GM21528 (cell line): ENCODE data around the gene DLG2.

ENCODE experiments used
- ATAC-seq: cut with Tn5 transposase; IDR thresholded peaks from one replicate; pipeline ENCODE4 v1.9.1; 2021; ENCODE audit warnings: mild to moderate bottlenecking, moderate library complexity; ENCODE audit not compliant: unreplicated experiment, low FRiP score

DLG2 gene

DNA sequence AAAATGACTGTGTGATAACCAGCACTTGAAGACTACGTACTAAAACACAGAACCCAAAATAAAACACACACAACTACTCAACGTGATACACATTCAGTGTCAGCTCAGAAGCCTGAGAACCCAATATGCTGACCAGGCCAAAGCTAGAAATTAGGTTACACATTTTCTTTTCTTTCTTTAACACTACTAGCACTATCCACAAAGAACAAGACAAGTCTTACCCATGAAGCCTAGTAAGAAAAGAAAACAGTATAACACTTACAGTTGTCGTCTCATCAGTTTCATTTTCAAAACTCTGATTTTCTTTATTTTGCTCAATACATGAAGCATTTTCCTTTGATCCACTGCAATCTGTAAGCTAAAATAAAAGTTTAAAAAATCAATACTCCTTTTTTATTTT, 472.9 kb downstream of the DLG2 start:
- no peak for ATAC-seq

DNA sequence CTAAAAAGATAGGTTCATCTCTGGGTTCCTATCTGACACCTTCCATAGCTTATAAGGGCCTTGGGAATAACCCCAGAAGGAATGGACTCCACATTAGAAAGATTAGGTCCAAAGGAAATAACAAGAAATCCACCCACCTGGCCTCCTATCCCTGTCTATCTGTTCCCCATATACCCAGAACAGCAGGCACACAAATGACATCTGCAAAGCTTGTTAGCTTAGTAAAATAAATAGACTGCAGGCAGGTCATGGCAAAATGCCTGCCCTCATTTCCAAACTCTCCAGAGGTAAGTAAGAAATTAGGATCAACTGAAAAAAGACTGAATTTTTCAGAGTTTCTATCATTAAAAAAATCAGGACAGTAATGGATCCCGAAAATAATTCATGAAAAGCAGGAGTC, 489.5 kb downstream of the DLG2 start:
- no peak for ATAC-seq

DNA sequence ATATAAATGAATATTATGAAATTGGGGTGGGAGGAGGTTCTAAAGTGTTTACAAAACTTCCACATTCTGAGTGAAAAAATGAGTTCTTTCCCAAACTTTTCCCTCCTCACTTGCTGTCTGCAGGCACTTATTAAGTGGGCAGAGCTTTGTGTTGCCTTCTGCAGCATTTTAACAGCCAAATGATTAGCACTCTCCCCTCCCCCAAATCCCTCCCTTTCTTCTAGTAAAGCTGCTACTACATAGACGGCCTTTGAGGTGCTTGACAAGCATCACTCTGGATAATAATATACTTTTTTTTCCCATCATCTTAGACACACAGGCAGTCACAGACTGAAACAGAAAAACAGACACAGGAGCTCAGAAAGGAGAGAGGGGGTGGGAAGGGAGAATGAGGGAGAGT, 493.5 kb downstream of the DLG2 start:
- ATAC-seq, result no peak

DNA sequence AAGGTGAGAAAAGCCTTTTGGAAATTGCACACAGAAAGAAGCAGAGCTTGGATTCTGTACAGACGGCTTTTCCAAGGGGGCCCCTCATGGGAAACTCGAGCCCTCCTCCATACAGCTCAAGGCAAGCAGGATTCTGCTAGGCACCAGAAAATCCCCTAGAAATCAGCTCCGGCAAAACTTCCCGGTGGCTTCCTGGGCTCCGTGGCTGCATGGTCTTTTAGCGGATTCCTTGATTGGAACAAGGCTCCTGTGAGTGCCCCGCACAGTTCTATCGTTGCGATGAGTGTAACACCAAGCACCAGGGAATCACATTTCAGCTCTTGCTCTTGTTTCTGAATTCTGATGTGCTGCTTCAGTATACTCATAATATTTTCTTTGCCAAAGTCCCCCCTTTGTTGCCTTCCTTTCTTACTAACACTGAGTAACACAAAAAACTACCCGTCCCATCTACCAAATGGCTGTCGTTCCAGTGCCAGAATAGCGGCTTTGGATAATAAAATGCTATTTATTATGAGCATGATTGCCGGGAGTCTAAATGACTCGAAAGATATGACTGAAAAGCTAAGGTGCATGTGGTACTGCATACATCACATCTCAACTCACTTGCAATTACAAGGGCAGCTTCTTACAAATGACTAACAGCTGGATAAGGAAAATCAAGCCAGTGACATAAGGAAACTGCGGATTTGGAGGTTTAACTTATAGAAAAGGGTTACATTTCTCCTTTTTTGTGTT, 494.1 kb downstream of the DLG2 start:
- ATAC-seq, result no peak

DNA sequence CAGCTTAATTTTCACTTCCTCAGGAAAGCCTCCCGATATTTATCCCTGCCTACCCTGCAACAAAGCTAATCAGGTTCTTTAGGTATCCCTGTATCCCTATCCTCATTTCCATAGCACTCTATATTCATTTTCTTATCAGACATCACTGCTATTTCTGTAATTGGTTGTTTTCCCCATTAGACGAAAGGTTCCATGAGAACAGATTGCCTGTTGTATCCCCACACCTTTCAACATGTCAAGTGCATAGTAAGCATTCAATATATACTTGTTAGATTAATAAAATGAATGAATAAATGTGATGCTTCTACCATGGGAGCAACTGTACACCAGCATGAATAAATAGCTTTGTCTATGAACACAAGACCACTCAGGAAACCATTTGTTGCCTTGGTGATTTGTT, 499.8 kb downstream of the DLG2 start:
- ATAC-seq, result no peak

DNA sequence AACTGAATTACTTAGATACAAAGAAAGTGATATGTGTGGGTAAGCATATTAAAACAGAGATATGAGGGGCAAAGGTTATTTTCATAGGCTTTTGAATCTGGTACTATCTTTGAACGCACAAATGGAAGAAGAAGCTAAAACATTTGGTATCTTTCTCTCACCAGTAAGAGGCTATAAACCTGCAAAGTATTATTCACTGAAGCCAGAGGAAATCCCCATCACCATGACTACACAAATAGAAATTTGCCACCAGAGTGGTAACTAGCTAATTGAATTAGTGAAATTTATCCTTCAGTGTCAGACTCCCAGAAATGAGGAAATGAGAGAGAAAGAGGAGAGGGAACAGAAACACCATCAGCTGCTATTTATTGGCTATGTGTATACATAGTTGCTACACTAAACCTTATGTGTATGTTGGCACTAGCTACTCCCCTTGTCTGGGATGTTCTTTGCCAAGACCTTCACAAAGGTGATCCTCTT, 503.4 kb downstream of the DLG2 start:
- peak; percentile 96 for ATAC-seq

DNA sequence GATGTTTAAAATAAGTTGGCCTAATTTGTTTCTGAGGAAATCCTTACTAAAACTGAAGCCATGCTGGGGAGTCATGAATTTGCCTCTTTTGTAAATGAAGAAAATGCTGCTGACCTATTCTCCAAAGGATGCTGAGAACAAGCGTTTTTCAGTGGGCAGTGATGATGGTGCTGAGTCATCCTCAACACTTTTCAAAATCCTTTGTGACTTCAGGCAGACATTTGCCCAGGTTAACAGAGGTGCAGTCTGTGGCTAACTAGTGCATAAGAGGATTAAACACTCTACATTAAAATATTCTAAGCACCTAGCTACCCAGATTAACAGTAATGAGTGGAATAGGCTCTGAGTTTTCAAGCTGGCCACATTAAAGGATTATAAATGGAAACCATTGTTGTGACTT, 509.0 kb downstream of the DLG2 start:
- ATAC-seq, result no peak

DNA sequence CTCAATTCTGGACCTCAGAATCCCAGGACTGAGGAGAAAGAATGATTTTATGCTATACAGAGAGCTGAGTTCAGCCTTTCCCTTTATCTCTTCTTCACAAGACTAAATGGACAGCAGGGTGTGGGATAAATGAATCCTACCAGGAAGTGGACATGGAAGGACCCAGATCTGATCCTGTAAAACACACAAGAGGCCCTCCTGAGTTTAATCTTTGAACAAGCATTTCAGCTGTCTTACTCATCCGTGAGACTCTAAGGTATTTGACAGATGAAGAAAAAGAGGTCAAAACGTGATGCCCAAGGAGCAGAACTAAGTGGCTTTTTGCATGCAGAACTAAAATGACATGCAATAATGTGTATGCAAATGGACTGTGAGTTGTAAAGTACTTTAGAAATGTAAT, 511.3 kb downstream of the DLG2 start:
- ATAC-seq, result no peak

DNA sequence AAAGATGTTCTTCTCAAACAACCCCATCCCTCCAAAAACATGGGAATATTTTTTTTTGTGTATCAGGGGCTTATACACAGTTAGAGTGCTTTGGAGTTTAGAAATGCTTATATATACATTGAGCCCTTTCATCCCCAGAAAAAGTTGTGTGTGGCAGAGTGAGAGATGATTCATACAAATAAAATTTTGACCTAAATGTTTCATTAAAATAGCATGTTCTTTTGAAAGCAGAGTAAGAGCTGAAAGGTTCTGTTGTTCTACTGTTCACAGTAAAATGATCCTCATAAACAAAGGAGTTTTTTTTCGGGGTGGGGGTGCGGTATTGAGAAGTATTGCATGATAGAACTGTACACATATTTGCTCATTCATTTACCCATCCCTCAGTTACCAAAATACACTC, 512.4 kb downstream of the DLG2 start:
- no peak for ATAC-seq

DNA sequence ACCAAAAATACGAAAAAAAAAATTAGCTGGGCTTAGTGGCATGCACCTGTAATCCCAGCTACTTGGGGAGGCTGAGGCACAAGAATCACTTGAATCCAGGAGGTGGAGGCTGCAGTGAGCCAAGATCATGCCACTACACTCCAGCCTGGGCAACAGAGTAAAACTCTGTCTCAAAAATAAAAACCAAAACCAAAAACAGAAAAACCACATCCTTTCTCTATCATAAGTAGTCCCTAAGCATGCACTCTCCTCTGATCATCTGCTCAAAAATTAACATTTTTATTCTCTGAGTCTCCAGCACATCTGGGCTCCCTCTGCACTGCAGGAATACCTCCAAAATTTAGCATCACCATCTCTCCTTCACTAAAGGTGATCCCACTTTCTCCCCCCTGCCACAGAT, 516.9 kb downstream of the DLG2 start:
- ATAC-seq, result peak; percentile 97

DNA sequence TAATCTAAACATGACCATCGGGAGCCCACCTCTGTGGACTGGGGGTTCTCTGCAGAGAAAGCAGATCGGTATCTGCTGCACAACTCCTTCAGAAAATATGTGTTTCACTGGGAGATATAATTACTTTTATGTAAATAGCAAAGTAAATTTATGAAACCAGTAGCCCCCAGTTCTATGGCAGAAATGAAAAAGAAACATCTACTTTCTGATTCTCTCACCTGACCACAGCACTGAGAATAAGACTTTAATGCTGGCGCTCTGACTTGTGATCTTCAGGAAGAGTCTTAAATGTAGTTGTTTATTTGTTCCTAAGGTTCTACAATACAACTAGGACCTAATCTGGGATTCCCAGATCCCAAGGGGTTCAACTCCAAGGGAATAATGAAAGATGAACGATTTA, 518.0 kb downstream of the DLG2 start:
- ATAC-seq, result peak; percentile 83

DNA sequence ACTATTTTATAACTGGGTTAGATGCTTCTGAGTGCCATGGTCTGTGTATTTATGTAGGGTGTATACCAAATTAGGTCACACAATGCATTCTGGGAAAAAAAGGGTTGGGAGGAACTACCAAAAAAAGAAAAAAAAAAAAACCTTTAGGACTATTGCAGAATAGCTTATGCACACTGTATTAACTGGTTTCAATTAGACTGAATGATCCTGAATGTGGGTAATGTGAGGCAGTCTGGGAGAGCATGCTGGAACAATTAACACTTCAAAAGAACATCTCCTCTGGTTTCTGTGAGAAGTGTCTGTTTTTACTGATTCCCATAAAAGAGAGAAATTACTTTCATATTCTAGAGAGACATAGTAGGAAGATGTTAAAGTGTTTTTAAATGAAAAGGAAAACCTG, 521.3 kb downstream of the DLG2 start:
- no peak for ATAC-seq

DNA sequence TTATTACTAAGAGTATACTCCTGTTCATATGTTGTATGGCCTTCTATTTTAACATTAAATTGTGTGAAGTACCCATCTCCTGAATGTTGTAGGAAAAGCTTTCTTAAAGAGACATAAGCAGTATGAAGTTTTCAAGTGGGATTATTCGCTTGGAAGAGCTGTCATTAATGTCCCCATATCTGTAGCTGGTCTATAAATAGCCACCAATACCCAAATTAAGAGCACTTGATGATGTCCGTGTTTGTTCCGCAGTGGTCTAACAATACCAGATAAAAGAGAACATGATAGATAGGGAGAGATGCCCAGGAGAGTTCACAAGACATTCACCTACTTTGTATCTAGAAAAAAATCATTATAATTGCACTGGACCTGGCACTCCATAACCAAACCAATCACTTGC, 527.6 kb downstream of the DLG2 start:
- ATAC-seq, result no peak

DNA sequence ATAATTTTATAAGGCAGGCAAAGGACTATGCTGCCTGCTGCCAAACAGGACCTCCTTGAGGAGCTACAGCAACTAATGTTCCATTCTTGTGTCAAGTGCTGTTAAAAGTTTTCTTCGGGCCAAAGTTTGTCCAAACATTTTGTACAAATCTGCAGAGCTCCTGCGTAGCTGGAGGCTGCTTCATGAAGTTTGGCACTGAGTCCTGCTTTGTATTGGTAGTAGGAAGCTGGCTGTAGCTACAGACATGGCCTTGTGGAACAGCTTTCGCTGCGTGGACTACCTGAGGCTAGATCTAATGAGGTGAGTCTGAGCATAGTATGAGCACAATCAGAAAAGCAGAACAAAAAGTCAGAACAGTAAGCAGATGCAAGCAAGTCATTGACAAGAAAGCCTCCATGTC, 528.1 kb downstream of the DLG2 start:
- no peak for ATAC-seq

DNA sequence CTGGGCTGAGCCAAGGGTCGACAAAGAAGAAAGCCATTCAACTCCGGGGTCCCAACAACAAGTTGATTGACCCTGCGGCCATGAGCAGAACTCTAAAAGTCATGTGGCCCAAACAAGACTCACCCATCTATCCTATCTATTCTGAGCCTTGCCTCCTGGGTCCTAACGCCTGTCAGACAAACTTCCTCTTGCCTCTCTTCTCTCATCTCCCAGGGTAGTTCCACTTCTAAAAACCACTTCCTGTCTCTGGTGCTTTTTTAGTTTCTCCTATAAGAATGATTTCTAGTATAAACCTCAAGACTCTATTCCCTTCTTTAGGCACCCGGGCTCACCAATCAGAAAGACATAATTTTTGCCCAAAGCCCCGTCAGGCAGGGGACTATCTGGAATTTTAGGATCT, 530.2 kb downstream of the DLG2 start:
- no peak for ATAC-seq

DNA sequence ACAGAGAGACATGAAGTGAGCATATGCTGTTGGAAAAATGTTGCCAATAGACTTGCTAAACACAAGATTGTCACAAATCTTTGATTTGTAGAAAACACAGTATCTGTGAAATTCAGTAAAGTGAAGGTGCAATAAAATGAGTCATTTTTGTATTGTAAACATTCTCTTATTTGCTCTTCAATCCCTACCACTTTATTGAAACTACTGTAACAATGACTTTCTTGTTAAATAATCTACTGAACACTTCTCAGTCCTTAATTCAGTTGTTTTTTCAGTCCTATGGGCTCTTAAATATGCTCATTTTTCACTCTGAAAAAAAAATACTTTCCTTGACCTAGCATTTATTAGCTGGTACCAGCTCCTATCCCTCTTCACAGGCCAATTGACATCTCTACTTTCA, 531.9 kb downstream of the DLG2 start:
- ATAC-seq, result no peak

DNA sequence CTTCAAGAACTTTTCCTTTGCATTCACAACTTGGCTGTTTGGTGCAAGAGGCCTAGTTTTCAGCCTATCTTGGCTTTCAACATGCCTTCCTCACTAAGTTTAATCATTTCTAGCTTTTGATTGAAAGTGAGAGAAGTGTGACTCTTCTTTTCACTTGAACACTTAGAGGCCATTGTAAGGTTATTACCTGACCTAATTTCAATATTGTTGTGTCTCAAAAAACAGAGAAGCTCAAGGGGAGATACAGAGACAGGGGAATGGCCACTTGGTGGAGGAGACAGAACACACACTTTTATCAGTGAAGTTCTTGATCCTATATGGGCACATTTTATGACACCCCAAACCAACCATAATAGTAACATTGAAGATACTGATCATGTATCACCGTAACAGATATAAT, 532.3 kb downstream of the DLG2 start:
- ATAC-seq, result no peak

DNA sequence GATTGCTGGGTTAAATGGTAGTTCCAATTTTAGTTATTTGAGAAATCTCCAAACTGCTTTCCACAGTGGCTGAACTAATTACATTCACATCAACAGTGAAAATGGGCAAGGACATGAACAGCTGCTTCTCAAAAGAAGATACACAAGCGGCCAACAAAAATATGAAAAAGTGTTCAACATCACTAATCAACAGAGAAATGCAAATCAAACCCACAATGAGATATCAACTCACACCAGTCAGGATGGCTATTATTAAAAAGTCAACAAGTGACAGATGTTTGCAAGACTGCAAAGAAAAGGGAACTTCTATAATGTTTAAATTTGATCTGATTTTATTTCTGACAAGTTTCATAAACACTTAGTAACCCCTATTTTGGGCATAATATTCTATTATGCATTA, 537.5 kb downstream of the DLG2 start:
- no peak for ATAC-seq

DNA sequence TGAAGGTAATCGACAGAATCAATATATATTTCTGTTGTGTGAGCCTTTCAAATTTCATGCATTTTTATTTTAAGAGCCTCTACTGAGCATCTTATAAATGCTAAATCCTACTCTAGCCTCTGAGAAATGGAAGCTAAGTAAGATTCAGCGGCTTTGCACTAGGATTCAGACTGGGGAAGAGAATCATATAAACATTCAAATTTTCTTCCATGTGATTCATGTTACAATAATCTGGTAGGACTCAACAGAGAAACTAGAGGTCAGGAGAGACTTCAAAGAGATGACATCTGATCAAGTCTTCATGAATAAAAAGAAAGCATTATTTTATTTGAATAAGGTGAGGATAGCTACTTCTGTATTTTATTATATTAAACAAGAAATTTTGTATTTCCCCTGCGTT, 538.9 kb downstream of the DLG2 start:
- ATAC-seq, result no peak

DNA sequence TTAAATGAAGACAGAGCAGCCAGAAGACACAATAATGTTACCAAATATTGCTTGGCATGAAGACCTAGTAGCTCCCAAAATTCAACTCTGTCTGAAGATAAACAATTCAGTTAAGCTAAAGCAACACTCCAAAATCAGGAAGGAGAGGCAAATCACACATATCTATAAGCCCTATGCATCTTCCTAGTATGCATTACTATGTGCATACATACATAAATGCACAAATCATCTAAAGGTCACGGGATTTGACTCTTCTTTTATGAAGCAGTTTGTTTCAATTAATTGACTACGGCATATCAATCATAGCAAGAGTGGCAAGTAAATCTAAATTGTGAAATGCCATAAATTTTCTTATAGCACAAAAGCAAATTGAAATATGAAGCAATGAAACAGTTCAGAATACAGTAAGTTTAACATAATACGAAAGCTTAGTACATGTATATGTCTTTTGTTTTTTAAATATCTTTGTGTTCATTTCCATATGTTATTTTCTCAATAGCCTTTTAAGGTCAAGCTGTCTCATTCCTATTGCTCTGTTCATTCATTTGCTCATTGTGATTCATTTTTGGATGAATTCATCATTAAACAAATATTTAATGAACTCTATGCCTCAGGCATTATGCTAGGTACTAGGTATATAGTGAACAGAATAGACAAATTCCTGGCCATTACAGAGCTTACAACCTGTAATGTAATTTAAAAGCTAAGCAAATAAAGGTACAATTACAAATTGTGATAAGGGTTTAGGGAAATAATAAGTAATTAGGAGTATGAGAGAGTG, 540.5 kb downstream of the DLG2 start:
- no peak for ATAC-seq

DNA sequence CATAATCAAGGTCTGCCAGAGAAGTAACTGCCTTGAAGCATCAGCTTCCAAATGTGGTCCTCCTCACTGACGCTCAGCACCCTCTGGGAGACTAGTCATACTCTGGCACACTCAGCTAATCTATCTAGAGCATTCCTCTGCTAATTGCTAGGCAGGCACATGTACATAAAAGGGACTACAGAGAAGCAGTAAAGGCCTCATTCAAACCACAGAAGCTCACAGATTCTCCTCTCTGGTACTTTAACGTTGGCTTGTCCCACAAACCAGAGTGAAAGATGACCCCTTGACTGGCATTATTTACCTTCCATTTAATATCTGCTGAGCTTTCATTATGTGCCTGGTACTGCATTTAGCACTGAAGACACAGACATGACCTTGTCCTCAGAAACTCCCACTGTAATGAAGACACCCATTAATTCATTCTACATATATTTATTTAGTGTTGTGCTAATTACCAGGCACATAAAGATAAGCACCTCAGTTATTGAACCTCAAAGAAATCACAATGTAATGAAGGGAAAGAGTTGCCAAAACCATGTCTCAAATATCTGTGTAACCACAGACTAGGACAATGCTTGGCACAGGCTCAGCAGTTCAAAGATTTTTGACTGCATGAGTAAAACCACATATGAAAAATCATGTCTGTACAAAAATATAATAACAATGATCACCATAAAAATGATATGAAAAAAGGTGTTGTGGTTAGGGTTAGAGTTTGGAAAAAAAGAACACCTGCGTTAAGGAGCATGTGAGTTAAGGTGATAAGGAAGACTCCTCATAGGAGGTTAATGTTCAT, 550.4 kb downstream of the DLG2 start:
- no peak for ATAC-seq
